ENCODE results near the gene CADPS2. TPM values are rescaled to one million over a fixed set of nuclear protein-coding genes. Genes with fewer than 3 reads are reported as not detected.

The CADPS2 gene
- total and polyA plus RNA-seq, 2 of the 4 experiments (the other 2 are of a cell fraction), result 0.10 to 0.54 TPM

DNA sequence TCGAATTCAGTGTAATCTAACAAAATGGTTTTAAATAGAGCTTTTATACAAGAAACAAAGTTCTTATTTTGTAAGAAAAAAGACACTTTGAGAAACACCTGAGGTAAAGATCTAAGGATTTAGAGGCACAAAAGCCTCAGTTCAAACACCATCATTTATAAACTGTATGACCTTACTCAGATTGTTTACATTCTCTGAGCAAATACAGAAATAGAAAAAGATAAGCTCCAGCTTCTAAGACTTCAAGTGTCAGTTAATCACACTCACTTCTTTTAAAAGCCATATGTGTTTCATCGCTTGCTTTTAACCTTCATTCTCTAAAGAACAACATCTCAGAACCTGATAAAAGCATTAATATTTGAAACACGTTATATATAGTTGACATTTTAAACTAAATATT, 27.9 kb downstream of the CADPS2 start:
- ChIA-PET CTCF (no interaction called here), POLR2A (ENCODE audit: unreplicated experiment) (no interaction called here)
- H2BK20ac ChIP-seq (ENCODE audit: low read depth, low read length), result no peak overlapping the region
- no peak overlapping the region for H3K4me2 ChIP-seq (ENCODE audit: low read depth, low read length)
- no peaks in the 10 kb centered on the region for H3K9me1 ChIP-seq (ENCODE audit: insufficient read depth, low read length)
- no peak overlapping the region for H2AK9ac ChIP-seq (replicated peaks; ENCODE audit: low read depth, low read length, poor library complexity)
- peaks cover 7% of the 10 kb centered on the region for H3K9me3 ChIP-seq (ENCODE audit: control insufficient read depth, insufficient read depth, low read length)
- no peak overlapping the region for H3K9ac ChIP-seq (ENCODE audit: low read depth, low read length)
- no peaks in the 10 kb centered on the region for H3K4me1 ChIP-seq (ENCODE audit: control insufficient read depth, insufficient read depth, low read length)
- no peak overlapping the region for H2BK5ac ChIP-seq (ENCODE audit: low read depth, low read length, poor library complexity, severe bottlenecking)
- H3K56ac ChIP-seq (ENCODE audit: extremely low read depth, insufficient read depth, low read length), result no peak overlapping the region
- H3K23ac ChIP-seq (ENCODE audit: low read depth, low read length), result no peak overlapping the region
- H3K79me1 ChIP-seq (ENCODE audit: low read depth in 1 of 2, low read length in 2 of 2), result no peaks in the 10 kb centered on the region
- H3K14ac ChIP-seq (replicated peaks; ENCODE audit: low read depth, low read length), result no peak overlapping the region
- dilution Hi-C loops (cut with HindIII; ENCODE audit: low sequenced_read_pairs, unreplicated experiment), result no loop called here
- no peak overlapping the region for H3K27ac ChIP-seq (ENCODE audit: insufficient read depth, low read length)
- no peaks in the 10 kb centered on the region for H4K20me1 ChIP-seq (ENCODE audit: insufficient read depth, low read length)
- H2BK120ac ChIP-seq (ENCODE audit: low read depth, low read length), result no peak overlapping the region
- in situ Hi-C loops (cut with MboI; ENCODE audit: low sequenced_read_pairs), result no loop called here
- no peak overlapping the region for H3K4me3 ChIP-seq (ENCODE audit: insufficient read depth, low read depth, low read length)
- no peak overlapping the region for H4K91ac ChIP-seq (ENCODE audit: insufficient read depth, low read depth, low read length)
- no CpG with 5 or more reads among the region's 3 CpGs for WGBS, 2 experiments (ENCODE audit: extremely low coverage in 2 of 2, insufficient read length in 1 of 2)
- no peak overlapping the region for H4K8ac ChIP-seq (ENCODE audit: low read depth in 2 of 2, low read length in 2 of 2)
- no peak overlapping the region for H2AFZ ChIP-seq (replicated peaks; ENCODE audit: low read length, poor library complexity)
- no peaks in the 10 kb centered on the region for H3K36me3 ChIP-seq (ENCODE audit: control insufficient read depth, insufficient read depth, low read length)
- H3K4ac ChIP-seq (ENCODE audit: low read depth, low read length), result no peak overlapping the region
- intact Hi-C loops (cut with micrococcal nuclease), result no loop called here
- no peak overlapping the region for H2BK15ac ChIP-seq (ENCODE audit: low read depth, low read length)
- H3K27me3 ChIP-seq (ENCODE audit: control insufficient read depth, insufficient read depth, low read length), result no peaks in the 10 kb centered on the region
- no peak overlapping the region for H3K18ac ChIP-seq (ENCODE audit: low read depth, low read length)
- H2AK5ac ChIP-seq (ENCODE audit: low read depth, low read length), result no peak overlapping the region
- BruUV-seq (replicated peaks), result no TSS peak
- ATAC-seq (ENCODE audit: low read depth) (no peak), DNase-seq (no peak)
- no peak overlapping the region for H4K5ac ChIP-seq (ENCODE audit: low read depth, low read length)
- TF ChIP-seq NFE2L2 (IDR thresholded peaks at IDR 0.05; ENCODE audit: low read depth, low read length), result no peak
- TF ChIP-seq, protein P1, sequence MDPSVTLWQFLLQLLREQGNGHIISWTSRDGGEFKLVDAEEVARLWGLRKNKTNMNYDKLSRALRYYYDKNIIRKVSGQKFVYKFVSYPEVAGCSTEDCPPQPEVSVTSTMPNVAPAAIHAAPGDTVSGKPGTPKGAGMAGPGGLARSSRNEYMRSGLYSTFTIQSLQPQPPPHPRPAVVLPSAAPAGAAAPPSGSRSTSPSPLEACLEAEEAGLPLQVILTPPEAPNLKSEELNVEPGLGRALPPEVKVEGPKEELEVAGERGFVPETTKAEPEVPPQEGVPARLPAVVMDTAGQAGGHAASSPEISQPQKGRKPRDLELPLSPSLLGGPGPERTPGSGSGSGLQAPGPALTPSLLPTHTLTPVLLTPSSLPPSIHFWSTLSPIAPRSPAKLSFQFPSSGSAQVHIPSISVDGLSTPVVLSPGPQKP (IDR thresholded peaks at IDR 0.05; ENCODE audit: borderline replicate concordance, low read depth, low read length), result no peak
- TF ChIP-seq MXI1 (IDR thresholded peaks at IDR 0.05; ENCODE audit: borderline replicate concordance, low read depth, low read length), result no peak
- TF ChIP-seq CHD1 (IDR thresholded peaks at IDR 0.05; ENCODE audit: low read depth, low read length), result no peak
- no peak for TF ChIP-seq POLR2A (IDR thresholded peaks at IDR 0.05; ENCODE audit: low read depth, low read length)
- no peak for TF ChIP-seq FOS (IDR thresholded peaks at IDR 0.05; ENCODE audit: low read depth, low read length)
- TF ChIP-seq, protein P2, sequence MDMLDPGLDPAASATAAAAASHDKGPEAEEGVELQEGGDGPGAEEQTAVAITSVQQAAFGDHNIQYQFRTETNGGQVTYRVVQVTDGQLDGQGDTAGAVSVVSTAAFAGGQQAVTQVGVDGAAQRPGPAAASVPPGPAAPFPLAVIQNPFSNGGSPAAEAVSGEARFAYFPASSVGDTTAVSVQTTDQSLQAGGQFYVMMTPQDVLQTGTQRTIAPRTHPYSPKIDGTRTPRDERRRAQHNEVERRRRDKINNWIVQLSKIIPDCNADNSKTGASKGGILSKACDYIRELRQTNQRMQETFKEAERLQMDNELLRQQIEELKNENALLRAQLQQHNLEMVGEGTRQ (IDR thresholded peaks at IDR 0.05; ENCODE audit: low read depth, low read length), result no peak
- TF ChIP-seq BHLHE40 (IDR thresholded peaks at IDR 0.05; ENCODE audit: low read depth, low read length), result no peak
- TF ChIP-seq RAD21 (IDR thresholded peaks at IDR 0.05; ENCODE audit: low read length), result no peak
- TF ChIP-seq RCOR1 (IDR thresholded peaks at IDR 0.05; ENCODE audit: insufficient replicate concordance, low read length), result no peak
